Measurements from ENCODE around the gene SDE2.
A peak's percentile ranks its signal among the peaks of the same experiment; 100 is the strongest.

DNA sequence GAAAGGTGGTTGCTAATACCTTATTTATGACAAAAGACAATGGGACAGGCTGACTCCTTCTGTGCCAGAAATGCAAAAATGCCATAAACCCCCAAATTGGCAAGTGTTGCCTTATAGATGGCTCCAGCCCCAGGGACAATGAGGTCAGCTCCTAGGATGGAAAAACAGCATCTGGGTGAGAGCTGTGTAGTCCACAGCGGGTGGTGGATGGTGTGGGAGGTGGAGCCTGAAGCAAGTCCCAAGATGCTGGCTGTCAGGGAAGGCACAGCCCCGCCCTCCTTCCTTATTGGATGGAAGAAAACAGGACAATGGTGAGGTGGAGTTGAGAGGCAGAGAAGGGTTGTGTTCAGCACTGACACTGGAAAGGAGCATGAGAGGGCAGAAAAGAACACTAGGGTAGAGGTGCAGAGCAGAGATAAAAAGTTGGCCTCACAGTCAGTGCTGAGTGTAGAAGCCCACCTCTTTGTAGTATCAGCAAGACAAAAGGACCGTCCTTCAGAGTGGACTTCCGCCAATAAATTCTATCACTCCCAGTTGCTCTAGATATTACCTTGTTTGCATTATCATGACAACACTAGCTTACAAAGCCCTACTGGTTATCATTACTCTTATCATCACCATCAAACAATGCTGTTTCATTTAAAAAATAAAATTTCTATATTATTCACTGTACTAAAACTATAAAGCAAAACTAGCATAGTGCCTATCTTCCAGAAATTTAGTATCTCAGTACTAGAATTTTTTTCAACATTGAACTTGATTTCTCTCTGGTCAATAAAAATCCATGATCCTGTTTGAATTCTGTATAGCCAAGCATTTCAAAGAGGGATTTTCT, 3.7 kb upstream of the SDE2 start:
- peak in 1 of 4 donors; percentile 26 for TF ChIP-seq POLR2A (IDR thresholded peaks at IDR 0.05)
- TF ChIP-seq, protein P1, sequence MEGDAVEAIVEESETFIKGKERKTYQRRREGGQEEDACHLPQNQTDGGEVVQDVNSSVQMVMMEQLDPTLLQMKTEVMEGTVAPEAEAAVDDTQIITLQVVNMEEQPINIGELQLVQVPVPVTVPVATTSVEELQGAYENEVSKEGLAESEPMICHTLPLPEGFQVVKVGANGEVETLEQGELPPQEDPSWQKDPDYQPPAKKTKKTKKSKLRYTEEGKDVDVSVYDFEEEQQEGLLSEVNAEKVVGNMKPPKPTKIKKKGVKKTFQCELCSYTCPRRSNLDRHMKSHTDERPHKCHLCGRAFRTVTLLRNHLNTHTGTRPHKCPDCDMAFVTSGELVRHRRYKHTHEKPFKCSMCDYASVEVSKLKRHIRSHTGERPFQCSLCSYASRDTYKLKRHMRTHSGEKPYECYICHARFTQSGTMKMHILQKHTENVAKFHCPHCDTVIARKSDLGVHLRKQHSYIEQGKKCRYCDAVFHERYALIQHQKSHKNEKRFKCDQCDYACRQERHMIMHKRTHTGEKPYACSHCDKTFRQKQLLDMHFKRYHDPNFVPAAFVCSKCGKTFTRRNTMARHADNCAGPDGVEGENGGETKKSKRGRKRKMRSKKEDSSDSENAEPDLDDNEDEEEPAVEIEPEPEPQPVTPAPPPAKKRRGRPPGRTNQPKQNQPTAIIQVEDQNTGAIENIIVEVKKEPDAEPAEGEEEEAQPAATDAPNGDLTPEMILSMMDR (IDR thresholded peaks at IDR 0.05), result no peak

Measured in esophagus squamous epithelium (tissue), 4 donors.